ENCODE measurements around the gene RAD51B.

The RAD51B gene

DNA sequence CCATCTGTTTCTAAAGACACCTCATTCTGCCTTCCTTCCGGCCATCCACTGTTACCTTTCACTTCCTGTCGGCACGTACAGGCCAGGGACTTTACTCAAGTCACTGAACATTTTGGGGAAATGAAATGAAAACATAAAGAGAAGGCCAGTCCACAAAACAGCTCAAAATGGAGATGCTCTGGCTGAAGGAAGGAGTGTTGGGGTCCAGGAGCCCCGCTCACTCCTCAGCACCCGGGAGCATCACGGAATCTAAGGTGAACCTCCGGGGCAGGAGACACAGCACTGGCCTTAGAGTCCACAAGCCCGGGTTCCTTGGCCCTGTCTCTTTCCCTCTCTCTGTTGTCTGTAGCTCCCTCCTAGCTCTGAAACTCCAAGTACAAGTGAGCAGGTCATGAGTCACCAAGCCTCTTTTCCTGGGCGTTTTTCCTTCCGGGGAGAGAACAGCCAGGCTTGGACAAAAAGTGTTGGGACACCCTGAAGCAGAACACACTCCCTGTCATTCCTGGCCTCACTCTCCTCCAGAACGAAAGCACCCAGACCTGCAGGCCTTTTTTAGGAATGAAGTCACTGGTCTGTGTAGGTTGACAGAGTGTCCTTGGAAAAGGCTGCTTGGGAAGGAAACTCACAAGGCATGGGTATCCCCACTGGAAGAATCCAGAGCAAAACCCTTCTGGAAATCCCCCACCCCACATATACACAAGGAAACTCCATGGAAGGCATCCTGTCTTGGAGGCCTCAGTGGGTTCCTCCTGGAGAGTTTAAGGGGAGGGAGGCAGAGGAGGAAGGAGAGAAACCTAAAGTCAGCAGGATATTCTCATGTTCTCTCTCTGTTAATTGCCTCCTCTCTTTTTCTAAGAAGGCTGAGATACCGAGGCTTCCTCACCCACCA is 728.0 kb downstream of the RAD51B start:
- no peak for DNase-seq

DNA sequence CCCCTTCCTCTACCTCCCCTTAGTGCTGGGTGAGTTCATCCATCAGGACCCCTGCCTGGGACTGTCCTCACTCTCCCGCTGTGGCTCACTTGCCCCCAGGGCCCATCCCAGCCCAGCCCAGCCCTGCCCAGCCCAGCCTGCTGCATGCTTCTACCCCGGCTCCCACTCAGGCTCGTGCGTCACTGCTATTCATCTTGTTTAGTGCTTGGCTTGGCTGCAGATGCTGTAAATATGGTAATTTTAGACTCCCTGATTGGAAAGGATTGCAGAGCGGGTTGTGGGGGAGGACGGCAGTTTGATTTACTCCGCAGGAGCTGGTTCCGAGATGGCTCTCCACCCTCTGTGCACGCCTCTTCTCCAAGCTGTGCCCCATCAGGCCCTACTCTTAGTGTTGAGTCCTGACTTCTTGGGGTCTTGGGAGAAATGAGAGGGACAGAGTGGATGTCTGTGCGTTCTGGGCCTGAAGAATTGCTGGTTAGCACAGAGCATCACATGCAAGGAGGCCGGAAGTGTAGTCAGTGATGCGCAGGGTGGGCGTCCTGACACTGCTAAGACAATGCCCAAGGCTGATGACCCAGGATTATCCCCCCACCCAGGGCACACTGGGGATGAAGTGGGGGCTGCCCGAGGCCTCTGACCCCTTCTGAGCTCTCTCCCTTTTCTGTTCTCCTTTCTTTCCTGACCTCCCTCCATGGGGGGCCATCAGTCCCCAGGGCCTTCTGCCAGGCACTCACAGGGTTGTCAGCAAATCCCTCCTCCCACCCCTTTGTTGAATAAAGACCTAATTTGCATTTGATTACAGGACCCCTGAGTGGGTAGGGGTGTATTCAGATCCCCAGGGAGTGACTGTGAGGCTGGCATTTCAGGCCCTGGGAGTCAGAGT is 728.9 kb downstream of the RAD51B start:
- DNase-seq, result no peak

DNA sequence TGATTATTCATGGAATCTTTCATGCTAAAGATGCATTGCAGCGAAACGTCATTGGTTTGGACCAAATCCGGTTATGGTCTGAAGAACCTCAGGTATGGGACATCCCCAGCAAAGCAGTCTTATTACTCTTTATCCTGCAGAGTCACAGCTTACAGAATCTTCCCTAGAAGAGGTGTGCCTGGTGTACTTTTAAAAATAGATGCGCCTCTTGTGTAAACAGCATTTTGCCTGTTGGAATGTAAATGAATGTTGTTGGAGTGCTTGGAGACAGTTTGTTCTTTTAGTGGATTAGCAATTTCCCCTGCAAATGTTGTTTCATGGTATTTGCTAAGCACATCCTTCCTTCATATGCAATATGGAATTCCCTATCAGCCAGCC is 730.7 kb downstream of the RAD51B start:
- DNase-seq, result no peak

DNA sequence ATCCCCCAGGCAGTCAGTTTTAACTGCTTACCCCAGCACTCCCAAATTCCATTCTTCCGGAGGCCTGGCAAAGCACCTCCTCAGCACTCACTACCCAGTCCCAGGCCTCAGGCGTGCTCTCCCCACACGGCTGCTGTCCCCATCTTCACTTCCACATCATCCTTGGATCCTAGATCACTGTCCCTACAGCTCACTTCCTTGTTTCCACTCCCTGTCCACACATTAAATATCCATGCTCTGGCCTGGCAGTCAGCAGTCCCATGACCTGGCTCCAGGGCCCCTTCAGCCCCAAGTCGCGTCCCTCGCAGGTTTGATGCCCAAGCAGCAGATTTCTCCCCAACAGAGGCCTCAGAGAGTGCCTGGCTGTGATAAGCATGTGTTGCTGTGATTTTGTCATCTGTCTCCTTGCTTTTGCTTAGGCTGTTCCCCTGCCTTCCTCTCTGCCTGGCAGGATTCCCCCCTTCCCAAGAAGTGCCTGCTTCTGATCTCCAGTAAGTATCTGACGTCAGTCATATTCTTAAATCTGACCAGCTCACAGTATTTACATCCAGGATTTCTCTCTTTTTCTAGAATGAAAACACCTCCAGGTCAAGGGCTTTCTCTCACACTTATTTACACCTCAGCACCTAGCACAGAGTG is 731.6 kb downstream of the RAD51B start:
- no peak for DNase-seq

DNA sequence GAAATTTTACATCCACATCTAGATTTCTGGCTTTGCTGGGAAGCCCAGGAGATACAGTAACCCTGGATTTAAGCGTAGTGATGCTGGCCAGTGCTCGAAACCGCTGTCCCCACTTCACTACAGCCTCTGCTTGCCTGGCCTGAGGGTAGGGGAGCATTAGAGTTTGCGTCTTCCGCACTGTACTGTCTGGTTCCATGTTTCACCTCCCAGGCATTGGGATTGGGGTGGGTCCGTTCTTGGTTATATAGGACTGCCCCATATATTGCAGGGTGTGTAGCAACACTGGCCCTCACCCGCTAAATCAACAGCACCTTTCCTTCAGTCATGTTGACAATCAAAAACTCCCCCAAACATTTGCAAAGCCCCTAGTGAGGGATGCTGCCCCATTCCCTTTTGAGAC is 732.5 kb downstream of the RAD51B start:
- DNase-seq, result no peak

DNA sequence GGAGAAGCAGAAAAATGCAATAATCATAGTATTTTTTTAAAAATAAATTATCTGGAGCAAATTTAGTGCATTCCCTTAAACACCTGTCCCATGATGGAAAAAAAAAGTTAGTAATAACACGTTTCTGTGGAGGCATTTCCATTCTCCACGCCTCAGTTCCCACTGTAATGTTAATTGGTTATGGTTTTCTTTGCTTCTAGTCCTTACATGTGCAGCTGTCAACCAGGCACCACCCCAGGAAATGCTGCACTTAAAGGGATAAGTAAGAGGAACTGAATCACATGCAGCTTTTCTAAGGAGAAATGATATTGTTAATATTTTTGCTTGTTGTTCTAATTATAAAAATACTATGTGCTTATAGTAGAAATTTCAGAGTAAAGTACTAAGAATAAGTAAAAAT is 733.0 kb downstream of the RAD51B start:
- DNase-seq, result no peak

DNA sequence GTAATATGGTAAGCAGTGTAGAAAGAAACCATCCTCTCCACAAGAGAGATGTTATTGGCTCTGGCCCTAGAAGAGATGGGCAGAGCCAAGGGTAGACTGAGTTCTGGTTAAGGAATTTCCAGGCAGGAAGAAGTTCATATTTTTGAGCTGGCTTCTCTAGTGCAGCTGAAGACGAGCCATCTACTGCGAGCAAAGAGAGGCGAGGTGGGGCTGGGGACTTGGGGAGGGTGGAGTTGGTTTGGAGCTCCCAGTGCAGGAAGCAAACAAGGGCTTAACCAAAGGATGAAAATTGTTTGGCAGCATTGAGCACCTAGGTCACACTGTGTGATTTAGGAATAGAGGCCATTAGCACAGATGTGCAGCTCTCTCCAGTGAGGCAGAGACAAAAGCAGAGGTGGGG is 733.7 kb downstream of the RAD51B start:
- DNase-seq, result no peak

DNA sequence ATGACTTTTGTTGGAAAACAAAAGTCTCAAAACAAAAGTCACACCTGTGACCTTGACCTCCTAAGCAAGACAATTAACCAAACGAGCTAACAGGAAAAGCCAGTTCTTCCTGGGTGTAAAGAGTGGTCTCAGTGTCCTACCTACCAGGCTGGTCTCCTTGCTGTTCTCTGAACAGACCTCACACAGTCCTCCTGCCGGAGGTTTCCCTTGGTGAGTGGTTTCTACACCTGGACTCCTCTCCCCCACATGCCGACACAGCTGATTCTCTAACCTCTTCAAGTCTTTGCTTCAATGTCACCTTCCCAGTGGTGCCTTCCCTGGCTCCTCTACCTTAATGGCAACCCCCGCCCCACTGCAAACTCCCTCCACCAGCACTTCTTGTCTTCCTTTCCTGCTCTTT is 734.7 kb downstream of the RAD51B start:
- no peak for DNase-seq

DNA sequence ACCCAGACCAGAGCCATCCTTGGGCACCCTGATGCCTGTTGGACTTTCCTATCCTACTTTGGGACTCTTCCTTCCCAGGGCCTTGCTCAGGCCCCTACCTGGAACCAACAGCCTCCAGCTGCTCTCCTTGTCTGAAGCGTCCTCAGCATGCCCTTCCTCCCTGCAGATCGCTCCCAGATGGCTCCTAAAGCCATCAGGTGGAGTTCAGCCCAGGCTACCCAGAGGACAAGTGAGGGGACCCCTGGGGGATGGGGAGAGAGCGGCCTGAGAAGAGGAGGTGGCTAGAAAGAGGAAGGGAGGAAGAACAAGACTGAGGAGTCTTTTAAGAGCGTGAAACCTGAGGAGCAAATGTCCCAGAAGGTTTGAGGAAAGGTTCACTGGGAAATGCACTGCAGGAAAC is 736.7 kb downstream of the RAD51B start:
- DNase-seq, result no peak

DNA sequence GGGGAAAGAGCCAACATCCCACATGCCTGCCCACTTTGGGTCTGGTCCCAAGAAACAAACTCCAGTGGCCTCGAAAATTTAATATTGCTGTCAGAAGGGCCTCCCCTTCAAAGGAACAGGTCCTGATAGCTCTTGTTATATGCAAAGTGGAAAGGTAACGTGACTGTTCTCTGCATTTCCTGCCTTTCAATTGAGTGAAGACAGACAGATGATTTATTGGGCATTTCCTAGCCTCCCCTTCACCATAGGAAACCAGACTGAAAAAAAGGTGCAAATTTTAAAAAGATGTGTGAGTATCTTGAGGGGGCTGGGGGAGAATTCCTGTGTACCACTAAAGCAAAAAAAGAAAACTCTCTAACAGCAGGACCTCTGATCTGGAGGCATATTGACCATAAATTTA is 738.1 kb downstream of the RAD51B start:
- no peak for DNase-seq

DNA sequence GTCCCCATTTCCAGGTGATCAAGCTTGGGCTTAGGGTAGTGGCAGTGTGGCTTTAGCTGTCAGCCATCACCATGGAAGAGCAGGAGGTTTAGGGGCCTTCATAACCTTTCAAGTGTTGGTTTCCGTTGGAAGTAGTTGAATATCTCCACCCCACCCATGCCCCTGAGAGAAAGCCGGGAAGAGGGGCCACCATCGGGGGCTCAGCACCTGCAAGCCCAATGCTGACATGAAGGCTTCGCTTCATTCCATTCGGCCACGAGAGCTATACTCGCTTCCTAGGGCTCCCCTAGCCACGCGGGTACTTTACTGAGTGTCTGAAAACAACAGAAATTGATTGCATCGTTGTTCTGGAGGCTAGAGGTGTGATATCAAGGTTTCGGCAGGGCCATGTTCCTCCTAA is 738.5 kb downstream of the RAD51B start:
- no peak for DNase-seq

DNA sequence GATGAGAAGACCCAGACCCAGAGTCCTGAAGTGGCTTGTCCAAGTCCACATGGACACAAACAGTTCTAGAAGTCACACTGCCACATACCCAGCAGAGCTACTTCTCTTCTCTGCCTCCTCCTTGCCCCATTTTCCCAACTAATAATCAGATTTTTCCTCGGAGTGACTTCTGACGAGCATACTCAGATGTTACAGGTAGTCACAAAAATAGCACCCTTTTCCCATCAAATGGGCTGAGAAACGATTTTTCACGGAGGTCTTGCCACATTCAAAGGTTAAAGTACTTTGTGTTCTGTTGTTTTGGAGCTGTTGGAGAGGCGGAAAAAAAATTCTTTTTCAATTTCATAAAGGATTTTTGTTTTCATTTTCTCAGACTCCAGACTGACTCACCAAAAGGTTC is 740.4 kb downstream of the RAD51B start:
- no peak for DNase-seq

DNA sequence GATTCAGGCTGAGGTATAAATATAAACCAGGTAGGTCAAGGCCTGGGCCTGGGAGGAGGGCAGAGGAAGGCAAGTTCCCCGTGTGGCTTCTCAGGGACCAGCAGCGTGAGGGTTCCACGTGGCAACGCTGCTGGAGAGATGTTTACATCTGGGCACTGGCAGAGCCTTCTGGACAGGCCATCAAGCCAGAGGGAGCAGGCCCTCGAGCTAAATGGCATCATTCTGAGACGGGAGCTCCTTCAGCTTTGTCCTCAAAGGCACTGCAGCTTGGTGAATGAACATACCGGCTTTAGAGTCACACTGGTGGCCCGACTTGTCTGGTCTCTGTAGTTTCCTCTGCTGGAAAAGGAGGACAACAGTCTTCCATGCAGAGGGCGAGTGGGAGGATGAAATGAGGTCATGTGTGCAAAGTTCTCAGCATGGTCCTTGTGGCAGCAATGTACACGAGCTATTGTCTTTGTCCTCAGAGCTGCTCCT is 742.0 kb downstream of the RAD51B start:
- no peak for DNase-seq

DNA sequence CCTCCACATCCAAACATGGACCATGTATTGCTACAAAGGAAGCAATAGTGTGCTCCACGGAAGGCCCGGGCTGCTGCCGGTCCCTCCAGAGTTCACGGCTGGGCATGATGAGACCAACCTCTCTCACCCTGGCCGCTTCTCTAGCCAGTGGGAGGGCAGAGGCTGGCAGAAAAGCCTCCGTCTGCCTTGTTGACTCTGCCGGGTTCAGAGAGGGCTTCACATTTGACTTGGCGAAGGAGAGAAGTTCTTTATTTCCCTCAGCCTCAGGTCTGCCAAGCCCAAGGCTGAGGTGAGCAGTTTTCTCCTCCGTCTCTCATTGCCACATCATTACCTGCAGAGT is 743.3 kb downstream of the RAD51B start:
- no peak for DNase-seq

DNA sequence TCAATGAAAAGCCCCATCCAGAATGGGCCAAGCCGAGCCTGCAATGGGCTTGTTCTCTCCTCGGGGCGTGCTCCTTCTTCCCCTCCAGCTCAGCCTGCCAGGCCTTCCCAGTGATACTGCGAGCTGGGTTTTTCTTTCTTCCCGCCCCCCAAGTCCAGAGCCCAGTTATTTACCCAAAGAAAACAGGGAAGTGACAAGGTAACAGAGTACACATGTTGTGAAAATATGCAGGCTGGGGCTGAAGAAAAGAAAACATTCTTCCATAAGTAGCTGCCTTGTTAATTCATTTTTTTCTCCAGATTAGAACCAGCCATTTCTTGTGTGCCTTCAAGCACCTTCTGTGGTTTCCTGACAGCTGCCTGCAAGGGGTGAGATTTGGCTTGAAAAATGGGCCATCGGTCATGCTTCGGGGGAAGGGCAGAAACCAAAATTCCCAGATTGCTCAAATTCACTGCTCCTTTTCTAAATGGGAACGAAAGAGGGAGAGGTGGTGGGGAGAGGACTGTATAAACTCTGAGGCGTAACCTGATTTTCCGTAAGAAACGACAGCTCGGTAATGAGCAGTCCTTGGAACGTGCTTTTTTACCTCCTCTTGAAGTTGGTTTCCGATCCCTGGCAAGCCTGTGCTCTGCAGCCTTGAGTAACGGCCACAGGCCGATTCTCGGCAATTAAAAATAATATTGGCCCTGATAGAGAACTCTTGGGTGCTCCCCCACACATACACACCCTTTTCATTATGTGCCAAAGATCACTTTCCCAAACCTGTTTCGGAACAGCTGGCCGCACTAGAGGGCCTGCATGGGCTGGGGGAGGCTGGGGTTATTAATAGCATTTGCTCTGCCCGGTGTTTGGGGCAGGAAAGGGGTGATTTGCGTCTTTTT is 743.9 kb downstream of the RAD51B start:
- no peak for DNase-seq

DNA sequence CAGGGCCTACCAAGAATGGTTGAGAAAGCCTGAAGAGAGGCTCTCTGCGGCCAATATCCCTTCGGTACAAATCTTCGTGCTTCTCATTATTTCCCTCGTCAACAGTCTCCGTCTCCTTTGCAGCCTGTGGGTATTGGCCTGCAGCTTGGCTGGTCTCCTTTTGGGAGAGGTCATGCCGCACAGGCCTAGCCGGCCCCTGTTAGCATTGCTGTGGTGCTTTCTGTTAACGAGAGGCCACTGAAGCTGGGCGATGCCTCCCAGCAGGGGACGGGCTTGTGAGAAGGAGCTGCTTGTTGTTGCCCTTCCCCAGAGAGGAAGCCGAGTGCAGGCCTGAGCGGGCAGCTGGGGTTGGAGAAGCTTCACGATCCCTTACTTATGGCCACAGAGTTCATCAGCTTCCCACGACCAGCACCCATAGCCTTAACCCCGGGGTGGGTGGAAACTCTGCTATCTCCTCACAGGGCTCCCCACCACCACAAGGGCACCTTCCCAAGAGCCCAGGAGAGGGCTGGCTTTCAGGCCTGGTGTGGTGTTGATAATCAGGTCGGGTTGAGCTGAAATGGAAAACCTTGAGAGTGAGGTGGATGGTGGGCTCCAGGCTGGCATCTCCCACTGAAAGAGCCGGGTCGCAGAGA is 744.7 kb downstream of the RAD51B start:
- DNase-seq, result no peak

DNA sequence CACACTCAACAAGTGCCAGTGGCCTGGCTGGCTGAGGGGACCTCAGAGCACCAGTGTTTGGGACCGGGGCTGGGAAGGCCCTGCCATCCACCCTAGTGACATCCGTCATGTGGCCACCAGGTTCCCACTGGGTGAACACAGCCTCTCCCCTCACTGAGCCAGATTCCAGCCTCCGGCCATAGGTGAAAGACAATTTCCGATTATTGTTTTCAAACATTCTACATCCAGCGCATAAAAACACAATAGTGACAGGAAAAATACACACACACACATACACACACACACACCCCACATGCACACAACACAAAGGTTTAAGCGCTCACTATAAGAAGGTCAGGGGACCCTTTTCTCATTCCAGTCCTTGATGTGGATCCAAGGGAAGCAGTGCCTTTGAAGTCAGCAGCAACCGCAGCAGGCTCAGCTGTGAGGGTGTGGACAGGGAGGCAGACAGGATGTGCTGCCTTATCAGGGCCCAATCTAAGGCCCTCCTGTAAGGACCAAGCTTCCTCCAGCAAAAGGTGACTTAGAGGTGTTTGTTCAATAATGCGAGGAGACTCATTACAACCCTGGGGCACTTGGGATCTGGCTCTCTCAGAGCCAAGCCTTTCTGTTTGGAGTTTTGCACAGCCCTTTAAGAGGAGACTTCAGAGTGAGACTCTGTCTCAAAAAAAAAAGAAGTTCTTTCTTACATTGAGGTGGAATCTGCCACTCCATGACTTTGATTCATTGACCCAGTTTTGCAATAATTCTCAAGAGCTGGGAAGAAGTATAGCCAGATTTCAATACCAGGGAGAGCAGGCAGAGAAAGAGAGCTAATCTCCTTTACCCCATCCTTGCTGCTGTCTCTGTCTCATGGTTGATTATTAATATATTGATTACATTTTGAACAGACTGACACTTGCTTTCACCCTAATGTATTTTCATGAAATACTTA is 745.5 kb downstream of the RAD51B start:
- no peak for DNase-seq

DNA sequence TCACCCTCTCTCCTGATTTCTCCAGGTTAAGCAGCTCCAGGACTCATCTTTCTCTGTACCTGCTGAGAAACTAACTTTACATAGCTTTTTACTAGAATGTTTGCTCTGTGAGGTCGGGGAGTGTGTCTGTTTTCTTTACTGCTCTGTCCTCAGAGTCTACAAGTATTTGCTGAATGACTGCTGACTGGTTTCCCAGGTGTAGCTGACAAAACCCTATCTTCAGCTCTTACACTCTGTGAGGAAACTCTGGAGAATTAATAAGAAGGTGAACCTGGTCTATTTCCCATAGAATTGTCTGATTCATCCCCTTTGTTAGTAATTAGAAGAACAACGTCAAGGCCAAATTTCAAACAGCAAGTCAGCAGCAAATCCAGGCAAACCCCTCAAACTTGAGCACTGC is 746.5 kb downstream of the RAD51B start:
- DNase-seq, result no peak

DNA sequence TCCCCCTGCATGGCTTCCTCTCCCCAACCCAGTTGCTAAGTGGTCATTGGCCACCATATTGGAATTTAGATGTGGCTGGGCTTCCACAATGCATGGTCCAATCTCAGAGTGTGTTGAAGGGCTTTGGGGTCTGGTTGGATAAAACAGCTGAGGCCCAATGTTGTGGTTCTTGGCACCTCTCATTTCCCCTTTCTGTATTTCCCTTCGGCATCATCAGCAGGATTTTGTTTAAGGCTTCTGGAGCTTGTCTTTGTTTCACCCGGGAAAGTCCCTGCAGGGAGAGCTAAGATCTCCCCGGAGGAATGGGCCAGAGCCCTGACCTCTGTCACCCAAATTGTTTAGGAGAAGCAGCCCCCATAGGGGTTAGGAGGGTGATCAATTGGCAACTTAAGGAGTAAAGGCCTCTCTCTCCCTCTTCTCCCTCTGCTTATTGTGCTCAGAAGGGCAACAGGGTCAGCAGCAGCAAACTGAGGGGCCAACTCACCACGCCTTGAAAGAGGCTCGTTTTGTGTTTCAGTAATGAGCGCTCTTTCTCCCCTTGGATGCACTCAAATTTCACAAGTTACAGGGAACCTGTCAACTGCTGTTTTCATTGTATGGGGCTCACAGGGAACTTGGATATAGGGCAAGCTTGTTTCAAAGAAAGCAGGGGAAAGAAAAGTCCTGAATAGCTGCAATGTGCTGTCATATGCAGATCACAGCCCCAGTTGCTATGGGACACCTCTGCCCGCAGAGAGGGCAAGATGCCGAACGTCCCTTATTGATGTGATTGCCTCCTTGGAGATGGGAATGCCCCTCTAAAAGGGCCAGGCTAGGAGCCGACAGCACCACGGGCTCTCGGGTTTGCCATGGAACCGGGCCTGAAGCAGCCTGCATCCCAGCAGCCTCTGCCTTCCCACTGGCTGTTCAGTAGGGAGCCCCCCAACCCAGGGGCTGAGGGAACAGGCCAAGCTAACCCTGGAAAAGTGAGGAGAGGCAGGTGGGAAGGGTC is 749.6 kb downstream of the RAD51B start:
- no peak for DNase-seq

DNA sequence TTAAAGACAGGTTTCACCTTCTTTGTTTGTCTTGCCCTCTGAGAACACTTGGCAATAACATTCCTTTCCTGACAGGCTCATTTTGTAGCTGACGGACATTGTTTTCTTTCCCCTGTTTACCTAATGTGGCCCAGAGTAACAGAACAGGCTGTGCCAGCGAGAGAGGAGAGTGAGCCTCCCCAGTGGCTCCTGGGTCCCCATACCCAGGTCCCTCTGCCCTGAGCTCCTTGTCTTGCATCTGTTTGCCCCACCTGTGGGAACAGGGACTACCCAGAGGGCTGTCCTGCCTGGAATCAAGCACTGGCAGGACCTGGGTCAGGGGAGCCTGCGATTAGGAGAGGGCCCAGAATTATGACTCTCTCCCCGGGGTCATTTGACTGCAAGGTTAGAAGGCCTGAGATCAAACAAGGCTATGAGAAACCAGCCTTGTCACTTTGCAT is 750.4 kb downstream of the RAD51B start:
- no peak for DNase-seq

Data from DMS 273 treated with DMSO at 0.1 percent for 48 hours (cell line).